Measurements from ENCODE around the gene ZC3H12C. TPM values are rescaled to one million over a fixed set of nuclear protein-coding genes. Genes with fewer than 3 reads are reported as not detected.
"Not testable (repeated sequence)": the region's sequence is repeated elsewhere in the genome, so short reads cannot be mapped to it uniquely, and the experiment has no call there.

The ZC3H12C gene
- total RNA-seq, 1 donor from 2014 or later: 6.3 TPM

DNA sequence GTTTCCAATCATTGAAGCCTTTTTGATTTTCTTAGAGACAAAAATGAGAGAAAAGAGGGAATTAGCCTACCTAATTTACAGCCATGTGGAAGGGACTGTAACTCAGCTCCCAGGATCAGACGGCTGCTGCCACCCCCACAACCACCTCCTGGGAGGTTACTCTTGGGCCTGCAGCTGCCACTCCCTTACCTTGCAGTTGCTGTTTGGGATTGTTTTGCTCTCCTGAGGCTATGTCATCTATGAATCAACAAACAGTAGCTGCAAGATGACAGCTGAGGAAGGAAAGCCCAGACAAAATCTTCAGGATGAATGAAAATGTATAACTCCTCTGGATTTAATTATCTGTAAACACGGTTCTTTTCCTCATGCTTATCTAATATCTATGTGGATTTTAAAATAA, 28.0 kb upstream of the ZC3H12C start:
- no peaks in the 10 kb centered on the region for H3K4me1 ChIP-seq
- H3K4me3 ChIP-seq: no peak overlapping the region
- no peaks in the 10 kb centered on the region for H3K9me3 ChIP-seq
- DNase-seq (ENCODE audit: low spot score in 2 of 2): no peak
- TF ChIP-seq, protein P1, sequence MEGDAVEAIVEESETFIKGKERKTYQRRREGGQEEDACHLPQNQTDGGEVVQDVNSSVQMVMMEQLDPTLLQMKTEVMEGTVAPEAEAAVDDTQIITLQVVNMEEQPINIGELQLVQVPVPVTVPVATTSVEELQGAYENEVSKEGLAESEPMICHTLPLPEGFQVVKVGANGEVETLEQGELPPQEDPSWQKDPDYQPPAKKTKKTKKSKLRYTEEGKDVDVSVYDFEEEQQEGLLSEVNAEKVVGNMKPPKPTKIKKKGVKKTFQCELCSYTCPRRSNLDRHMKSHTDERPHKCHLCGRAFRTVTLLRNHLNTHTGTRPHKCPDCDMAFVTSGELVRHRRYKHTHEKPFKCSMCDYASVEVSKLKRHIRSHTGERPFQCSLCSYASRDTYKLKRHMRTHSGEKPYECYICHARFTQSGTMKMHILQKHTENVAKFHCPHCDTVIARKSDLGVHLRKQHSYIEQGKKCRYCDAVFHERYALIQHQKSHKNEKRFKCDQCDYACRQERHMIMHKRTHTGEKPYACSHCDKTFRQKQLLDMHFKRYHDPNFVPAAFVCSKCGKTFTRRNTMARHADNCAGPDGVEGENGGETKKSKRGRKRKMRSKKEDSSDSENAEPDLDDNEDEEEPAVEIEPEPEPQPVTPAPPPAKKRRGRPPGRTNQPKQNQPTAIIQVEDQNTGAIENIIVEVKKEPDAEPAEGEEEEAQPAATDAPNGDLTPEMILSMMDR (IDR thresholded peaks at IDR 0.05): no peak
- no peaks in the 10 kb centered on the region for H3K27me3 ChIP-seq
- intact Hi-C loops (cut with DNase I): no loop called here
- no peak overlapping the region for H3K27ac ChIP-seq
- no peaks in the 10 kb centered on the region for H3K36me3 ChIP-seq

DNA sequence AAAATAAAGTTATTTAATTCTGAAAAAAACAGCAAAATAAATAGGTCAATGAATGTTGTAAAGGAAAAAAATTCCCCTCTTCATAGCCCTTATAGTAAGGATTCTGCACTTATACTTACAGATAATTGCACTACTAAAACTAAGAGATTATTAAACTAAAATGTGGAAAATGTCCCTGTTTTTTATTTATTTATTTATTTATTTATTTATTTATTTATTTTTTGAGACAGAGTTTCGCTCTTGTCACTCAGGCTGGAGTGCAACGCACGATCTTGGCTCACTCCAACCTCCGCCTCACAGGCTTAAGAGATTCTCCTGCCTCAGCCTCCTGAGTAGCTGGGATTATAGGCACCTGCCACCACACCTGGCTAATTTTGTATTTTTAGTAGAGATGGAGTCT, 25.2 kb upstream of the ZC3H12C start:
- intact Hi-C loops (cut with DNase I); DNase-seq (ENCODE audit: low spot score in 2 of 2); H3K4me1 ChIP-seq; H3K36me3 ChIP-seq; H3K27me3 ChIP-seq; H3K27ac ChIP-seq; H3K9me3 ChIP-seq; H3K4me3 ChIP-seq: not testable (repeated sequence)

DNA sequence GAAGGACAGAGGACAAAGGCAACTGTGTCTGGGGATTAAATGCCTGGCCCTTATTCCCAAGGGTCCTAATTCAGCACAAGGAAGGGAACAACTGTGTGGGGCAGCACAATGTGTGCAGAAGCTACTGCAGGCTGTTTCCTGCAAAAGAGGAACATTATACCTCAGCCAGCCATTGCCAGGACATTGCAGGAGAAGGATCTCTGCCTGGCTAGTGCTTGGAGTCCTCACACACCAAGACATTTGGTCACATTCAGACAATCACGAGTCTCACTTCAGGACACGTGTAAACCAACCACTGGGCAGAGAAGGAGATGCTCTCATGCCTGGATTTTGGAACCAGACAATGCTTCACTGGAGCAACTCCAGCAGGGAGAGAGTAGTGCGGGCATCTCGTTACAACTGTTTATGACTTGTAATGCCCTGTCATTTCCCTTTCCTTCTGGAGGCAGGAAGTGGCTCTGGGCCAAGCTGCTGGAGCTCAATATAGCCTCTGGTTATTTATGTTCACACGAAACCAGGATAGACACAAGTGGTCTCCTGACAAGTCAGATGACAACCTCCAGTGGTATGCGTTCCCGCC, 23.9 kb upstream of the ZC3H12C start:
- Histone ChIP-seq H3K36me3 (no peaks in the 10 kb centered on the region), H3K27ac (peak overlapping the region in 1 of 2 donors; percentile 20), H3K4me3 (no peak overlapping the region), H3K4me1 (no peaks in the 10 kb centered on the region), H3K27me3 (no peaks in the 10 kb centered on the region), H3K9me3 (no peaks in the 10 kb centered on the region)
- TF ChIP-seq, protein P1 (IDR thresholded peaks at IDR 0.05): no peak
- intact Hi-C loops (cut with DNase I): no loop called here
- DNase-seq (ENCODE audit: low spot score in 2 of 2): peak in 1 of 2 donors; percentile 73

DNA sequence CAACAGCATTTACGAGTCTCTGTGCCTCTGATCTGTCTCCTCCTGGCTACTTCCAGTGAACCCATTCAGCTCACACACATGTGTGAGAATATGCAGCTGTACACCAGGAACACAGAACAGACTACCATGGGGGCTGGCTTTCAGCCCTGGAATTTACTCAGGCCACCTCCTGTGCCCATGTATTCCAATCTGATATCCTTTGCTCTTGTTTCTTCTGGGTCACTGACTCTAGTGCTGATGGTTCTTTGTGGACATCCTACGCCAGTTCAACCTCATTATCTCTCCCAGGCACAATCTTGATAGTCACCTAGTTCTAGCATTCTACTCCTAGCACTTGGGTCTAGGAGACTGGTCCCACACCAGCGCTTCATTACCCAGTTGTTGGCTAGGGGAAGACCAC, 23.0 kb upstream of the ZC3H12C start:
- no peaks in the 10 kb centered on the region for H3K4me1 ChIP-seq
- intact Hi-C loops (cut with DNase I): no loop called here
- TF ChIP-seq, protein P1 (IDR thresholded peaks at IDR 0.05): no peak
- no peak overlapping the region for H3K27ac ChIP-seq
- DNase-seq (ENCODE audit: low spot score in 2 of 2): no peak
- H3K9me3 ChIP-seq: no peaks in the 10 kb centered on the region
- H3K4me3 ChIP-seq: no peak overlapping the region
- no peaks in the 10 kb centered on the region for H3K27me3 ChIP-seq
- H3K36me3 ChIP-seq: no peaks in the 10 kb centered on the region

DNA sequence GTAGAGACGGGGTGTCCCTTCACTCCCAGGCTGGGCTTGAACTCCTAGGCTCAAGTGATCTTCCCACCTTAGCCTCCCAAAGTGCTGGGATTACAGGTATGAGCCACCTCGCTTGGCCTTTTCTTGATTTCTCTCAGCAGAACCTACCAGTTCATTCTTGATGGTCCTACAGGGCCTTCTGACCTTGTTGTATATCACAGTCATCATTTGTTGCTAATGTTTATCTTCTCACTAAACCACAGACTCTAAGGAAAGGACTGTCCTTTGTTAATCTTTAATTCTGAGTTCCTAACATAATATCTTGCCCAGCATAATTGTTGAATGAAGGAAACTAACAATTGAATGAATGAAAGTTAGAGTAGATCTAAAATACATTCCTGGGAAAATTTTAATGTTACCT, 22.0 kb upstream of the ZC3H12C start:
- Histone ChIP-seq H3K4me3 (no peak overlapping the region), H3K9me3 (no peaks in the 10 kb centered on the region), H3K27me3 (no peaks in the 10 kb centered on the region), H3K4me1 (no peaks in the 10 kb centered on the region), H3K27ac (no peak overlapping the region), H3K36me3 (no peaks in the 10 kb centered on the region)
- intact Hi-C loops (cut with DNase I): no loop called here
- DNase-seq (ENCODE audit: low spot score in 2 of 2): no peak
- TF ChIP-seq, protein P1 (IDR thresholded peaks at IDR 0.05): no peak

DNA sequence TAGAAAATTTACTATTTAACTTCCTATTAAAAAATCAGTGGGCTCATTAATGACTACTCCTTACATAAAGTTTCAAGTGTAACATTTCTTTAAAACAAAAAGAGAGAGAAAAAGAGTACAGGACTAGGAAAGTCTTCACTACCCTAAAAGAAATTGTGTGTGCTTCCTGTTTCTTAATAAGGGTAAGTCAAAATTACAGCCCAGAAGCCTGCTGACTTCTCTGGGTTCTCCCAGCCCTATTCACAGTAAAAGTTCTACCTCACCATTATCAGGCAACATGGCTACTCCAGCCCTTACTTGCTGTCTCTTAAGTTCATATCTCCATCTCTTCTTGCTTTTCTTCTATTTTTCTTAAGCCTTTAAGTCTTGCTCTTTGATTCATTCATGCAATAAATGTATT, 20.3 kb upstream of the ZC3H12C start:
- DNase-seq (ENCODE audit: low spot score in 2 of 2): no peak
- Histone ChIP-seq H3K9me3 (no peaks in the 10 kb centered on the region), H3K4me1 (no peaks in the 10 kb centered on the region), H3K27me3 (no peaks in the 10 kb centered on the region), H3K27ac (no peak overlapping the region), H3K36me3 (no peaks in the 10 kb centered on the region), H3K4me3 (no peak overlapping the region)
- intact Hi-C loops (cut with DNase I): no loop called here
- TF ChIP-seq, protein P1 (IDR thresholded peaks at IDR 0.05): no peak
